Dendritic cell treated with granulocyte-macrophage colony-stimulating factor and Interleukin-4, amounts not matched to agents 40 ng/mL and 50 ng/mL, for 4 days (primary cell): ENCODE data around the gene RSPH6A.
A peak's percentile ranks its signal among the peaks of the same experiment; 100 is the strongest.

Experiments used
- H3K27ac Mint-ChIP-seq: one replicate; pipeline ENCODE4 v1.8.0; 2022; ENCODE audit warnings: mild to moderate bottlenecking, mixed read lengths
- H3K27me3 Mint-ChIP-seq: one replicate; pipeline ENCODE4 v1.8.0; 2022; ENCODE audit warnings: mild to moderate bottlenecking, mixed read lengths
- H3K36me3 Mint-ChIP-seq: one replicate; pipeline ENCODE4 v1.8.0; 2022; ENCODE audit warnings: low read depth, mixed read lengths
- H3K4me1 Mint-ChIP-seq: one replicate; pipeline ENCODE4 v1.8.0; 2022; ENCODE audit warnings: low read depth, mixed read lengths
- H3K4me3 Mint-ChIP-seq: one replicate; pipeline ENCODE4 v1.8.0; 2022; ENCODE audit warnings: mild to moderate bottlenecking, moderate library complexity, mixed read lengths
- H3K9me3 Mint-ChIP-seq: one replicate; pipeline ENCODE4 v1.8.0; 2022; ENCODE audit warnings: mixed read lengths
- intact Hi-C: fragments of 100-400 bp; cut with micrococcal nuclease; formaldehyde crosslinking; loops from one replicate; pipeline ENCODE4 v1.15.0; 2022

The RSPH6A gene

DNA sequence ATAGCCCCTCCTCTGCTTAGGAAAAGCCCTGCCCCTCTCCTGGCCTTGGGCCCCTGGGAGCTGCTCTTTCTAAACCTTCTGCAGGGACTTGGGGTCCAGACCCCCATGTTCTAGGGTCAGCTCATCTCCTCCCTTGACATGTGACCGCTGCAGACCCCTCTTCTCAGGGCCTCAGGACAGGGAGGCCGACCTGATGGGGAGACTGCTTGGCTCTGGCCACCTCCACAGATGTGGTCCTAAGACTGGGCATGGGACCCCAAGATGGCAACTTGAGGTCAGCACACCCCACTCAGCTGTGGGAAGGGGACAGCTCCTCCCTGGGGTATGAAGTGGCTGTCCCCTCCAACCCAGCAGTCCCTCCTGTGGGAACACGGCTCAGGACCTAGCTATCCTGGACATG is 42.2 kb downstream of the RSPH6A start:
- no peak overlapping the region for H3K4me3 Mint-ChIP-seq
- peaks cover 72% of the 10 kb centered on the region for H3K36me3 Mint-ChIP-seq
- H3K9me3 Mint-ChIP-seq = no peaks in the 10 kb centered on the region
- H3K27ac Mint-ChIP-seq = no peak overlapping the region
- peaks cover 37% of the 10 kb centered on the region for H3K4me1 Mint-ChIP-seq
- peaks cover 91% of the 10 kb centered on the region for H3K27me3 Mint-ChIP-seq
- intact Hi-C loops = no loop called here

DNA sequence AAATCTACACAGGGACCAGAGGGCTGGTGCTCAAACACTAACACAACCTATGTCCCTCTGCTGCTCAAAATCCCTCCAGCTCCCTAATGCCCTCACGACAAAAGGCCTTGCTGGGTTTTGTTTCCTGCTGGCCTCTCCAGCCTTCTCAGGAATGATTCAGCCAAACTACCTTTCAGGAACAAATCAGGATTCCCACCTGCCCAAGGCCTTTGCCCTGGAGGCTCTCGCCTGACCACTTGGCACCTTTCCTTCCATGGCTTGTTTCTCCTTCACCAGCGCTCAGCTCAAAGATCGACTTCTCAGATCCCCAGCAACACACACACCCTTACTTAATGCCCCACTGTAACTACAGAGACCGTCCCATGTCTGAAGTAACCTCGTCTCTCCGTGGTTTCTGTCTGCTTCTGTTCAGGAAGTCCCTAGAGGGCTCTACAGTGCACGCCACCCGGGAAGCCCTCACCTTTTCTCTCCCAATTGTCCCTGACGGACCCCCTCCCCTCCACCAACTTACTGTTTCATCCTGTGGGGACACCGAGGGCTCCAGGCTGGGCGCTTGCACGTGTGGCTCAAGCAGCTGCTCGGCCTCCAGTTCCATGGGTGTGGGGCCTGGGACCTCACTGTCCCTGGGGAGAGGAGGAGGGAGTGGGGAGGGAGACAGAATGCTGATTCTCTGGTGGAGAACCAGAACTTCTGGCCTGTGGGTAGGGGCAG is 42.8 kb downstream of the RSPH6A start:
- H3K4me3 Mint-ChIP-seq = no peak overlapping the region
- H3K27ac Mint-ChIP-seq = no peak overlapping the region
- peaks cover 66% of the 10 kb centered on the region for H3K36me3 Mint-ChIP-seq
- H3K9me3 Mint-ChIP-seq = no peaks in the 10 kb centered on the region
- intact Hi-C loops = no loop called here
- peaks cover 91% of the 10 kb centered on the region for H3K27me3 Mint-ChIP-seq
- peaks cover 43% of the 10 kb centered on the region for H3K4me1 Mint-ChIP-seq

DNA sequence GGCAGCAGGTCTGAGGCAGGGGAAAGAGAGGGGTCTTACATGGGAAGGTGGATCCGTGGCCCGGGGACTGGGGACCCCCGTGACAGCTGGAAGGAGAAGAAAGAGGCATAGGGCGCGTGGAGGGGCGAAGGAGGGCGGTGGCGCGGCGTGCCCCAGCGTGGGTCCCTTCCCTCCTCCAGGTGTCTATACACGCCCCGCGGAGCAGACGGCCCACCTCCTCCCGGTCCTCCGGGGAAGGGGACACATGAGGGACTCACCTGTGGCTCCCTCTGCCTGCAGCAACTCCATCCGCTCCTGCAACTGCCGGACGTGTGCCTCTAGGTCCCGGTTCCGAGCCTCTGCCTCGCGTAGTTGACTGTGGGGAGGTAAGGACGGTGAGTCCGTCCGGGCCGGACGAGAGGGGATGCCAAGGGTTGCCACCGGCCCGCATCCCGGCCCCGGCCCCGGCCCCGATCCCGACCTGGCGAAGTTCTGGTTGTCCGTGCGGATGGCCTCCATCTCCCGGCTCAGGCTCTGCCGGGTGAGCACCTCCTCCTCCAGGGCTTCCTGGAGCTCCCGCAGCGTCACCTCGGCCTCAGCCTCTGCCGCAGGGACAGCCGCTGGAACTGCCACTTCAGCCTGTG is 43.7 kb downstream of the RSPH6A start:
- Mint-ChIP-seq H3K27me3 (peaks cover 89% of the 10 kb centered on the region), H3K4me1 (peaks cover 46% of the 10 kb centered on the region), H3K4me3 (no peak overlapping the region), H3K27ac (no peak overlapping the region), H3K36me3 (peaks cover 57% of the 10 kb centered on the region), H3K9me3 (no peaks in the 10 kb centered on the region)
- intact Hi-C loops = no loop called here

DNA sequence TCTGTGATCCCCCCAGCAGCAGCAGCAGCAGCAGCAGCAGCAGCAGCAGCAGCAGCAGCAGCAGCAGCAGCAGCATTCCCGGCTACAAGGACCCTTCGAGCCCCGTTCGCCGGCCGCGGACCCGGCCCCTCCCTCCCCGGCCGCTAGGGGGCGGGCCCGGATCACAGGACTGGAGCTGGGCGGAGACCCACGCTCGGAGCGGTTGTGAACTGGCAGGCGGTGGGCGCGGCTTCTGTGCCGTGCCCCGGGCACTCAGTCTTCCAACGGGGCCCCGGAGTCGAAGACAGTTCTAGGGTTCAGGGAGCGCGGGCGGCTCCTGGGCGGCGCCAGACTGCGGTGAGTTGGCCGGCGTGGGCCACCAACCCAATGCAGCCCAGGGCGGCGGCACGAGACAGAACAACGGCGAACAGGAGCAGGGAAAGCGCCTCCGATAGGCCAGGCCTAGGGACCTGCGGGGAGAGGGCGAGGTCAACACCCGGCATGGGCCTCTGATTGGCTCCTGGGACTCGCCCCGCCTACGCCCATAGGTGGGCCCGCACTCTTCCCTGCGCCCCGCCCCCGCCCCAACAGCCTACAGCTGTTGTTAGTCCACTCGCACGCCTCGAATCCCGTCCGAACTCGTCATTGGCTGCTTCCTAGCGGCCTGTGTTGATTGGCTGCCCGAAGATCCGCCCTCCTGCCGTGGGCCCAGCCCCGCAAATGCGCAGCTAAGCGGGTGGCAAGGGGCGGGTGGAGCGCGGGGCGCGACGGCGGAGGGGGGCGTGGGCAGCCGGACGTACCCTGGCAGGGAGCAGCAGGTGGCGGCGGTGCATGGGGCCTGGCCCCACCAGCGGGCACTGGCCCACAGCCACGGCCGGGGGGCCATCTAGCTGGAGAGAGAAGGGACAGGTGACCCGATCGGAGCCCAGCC is 44.7 kb downstream of the RSPH6A start:
- Mint-ChIP-seq H3K27me3 (peaks cover 90% of the 10 kb centered on the region), H3K4me1 (peaks cover 46% of the 10 kb centered on the region), H3K9me3 (no peaks in the 10 kb centered on the region), H3K36me3 (peaks cover 53% of the 10 kb centered on the region), H3K4me3 (peak overlapping the region; percentile 90), H3K27ac (peak overlapping the region; percentile 88)
- intact Hi-C loops = loop anchor here (1.0 kb wide), 2 partner anchors 9 to 29 kb away; no protein-coding TSS in a partner anchor

DNA sequence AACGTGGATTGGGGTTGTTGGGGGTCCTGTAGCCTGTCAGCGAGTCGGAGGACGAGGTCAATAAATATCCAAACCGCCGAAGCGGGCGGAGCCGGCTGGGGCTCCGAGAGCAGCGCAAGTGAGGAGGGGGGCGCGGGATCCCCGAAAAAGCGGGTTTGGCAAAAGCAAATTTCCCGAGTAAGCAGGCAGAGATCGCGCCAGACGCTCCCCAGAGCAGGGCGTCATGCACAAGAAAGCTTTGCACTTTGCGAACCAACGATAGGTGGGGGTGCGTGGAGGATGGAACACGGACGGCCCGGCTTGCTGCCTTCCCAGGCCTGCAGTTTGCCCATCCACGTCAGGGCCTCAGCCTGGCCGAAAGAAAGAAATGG is 45.3 kb downstream of the RSPH6A start:
- intact Hi-C loops = loop anchor here (1.0 kb wide), 2 partner anchors 9 to 29 kb away; no protein-coding TSS in a partner anchor
- H3K27me3 Mint-ChIP-seq = peaks cover 90% of the 10 kb centered on the region
- peaks cover 48% of the 10 kb centered on the region for H3K36me3 Mint-ChIP-seq
- no peaks in the 10 kb centered on the region for H3K9me3 Mint-ChIP-seq
- H3K4me1 Mint-ChIP-seq = peaks cover 46% of the 10 kb centered on the region
- H3K27ac Mint-ChIP-seq = peak overlapping the region; percentile 88
- peak overlapping the region; percentile 90 for H3K4me3 Mint-ChIP-seq

DNA sequence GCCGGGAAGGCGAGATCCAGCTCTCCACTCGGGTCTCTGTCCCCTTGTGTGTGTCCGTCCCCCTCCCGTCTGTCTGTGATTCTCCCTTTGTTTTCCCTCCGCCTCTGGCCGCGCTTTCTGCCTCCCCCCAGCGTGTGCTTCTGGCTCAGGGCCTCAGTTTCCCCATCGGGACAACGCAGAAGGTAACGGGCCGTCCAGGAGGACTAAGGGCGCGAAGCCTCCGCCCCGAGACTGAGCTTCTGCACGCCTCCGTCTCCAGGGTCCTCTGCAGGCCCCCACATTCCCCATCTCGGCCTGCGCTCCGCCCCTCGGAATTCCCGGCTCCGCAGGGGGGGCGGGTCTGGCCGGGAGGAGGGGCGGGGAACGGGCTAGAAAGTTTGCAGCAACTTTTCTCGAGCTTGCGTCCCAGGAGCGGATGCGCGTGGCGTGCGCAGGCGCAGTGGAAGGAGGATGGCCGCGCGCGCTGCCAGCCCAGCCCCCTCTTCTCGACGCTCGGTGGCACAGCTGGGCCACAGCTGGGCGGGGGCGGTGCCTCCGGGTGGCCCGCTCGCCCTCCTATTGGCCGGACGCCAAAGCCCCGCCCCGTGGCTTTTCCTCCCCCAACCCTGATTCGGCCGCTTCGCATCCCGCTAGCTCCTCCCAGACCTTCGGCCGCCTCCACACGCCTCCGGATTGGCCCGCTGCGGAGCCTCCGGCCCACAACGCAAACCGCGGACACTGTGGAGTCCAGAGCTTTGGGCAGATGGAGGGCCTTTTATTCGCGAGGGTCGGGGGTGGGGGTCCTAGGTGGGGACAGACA is 45.9 kb downstream of the RSPH6A start, which contains the start of gene SIX5:
TSS of gene SIX5 (minus strand) at position 269 of the 799 bp plus-strand sequence. CDS start 408 bp downstream, outside the sequence.
- H3K27ac Mint-ChIP-seq = peak within 1 kb of the TSS; percentile 88
- H3K36me3 Mint-ChIP-seq = peaks cover 42% of the 10 kb centered on the region
- H3K4me3 Mint-ChIP-seq = peak within 1 kb of the TSS; percentile 90
- intact Hi-C loops = no loop called here
- no peaks in the 10 kb centered on the region for H3K9me3 Mint-ChIP-seq
- peaks cover 46% of the 10 kb centered on the region for H3K4me1 Mint-ChIP-seq
- peaks cover 90% of the 10 kb centered on the region for H3K27me3 Mint-ChIP-seq

DNA sequence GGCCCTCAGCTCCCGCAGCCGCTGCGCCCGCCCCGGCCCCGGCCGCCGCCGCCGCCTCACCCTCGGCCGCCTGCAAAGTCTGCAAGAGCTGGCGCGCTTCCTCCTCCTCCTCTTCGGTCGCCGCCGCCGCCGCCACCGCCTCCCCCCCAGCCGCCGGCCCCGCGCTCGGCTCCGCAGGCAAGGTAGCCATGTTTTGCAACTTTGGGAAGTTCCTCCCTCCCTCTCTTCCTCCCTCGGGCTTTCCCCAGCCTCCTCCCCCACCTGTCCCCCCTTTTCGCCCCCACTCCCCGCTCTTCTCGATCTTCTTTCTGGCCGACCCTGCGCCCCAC is 46.5 kb downstream of the RSPH6A start:
- Mint-ChIP-seq H3K27ac (peak overlapping the region; percentile 88), H3K4me1 (peaks cover 46% of the 10 kb centered on the region), H3K36me3 (peaks cover 42% of the 10 kb centered on the region), H3K27me3 (peaks cover 90% of the 10 kb centered on the region), H3K4me3 (peak overlapping the region; percentile 90), H3K9me3 (no peaks in the 10 kb centered on the region)
- intact Hi-C loops = no loop called here

DNA sequence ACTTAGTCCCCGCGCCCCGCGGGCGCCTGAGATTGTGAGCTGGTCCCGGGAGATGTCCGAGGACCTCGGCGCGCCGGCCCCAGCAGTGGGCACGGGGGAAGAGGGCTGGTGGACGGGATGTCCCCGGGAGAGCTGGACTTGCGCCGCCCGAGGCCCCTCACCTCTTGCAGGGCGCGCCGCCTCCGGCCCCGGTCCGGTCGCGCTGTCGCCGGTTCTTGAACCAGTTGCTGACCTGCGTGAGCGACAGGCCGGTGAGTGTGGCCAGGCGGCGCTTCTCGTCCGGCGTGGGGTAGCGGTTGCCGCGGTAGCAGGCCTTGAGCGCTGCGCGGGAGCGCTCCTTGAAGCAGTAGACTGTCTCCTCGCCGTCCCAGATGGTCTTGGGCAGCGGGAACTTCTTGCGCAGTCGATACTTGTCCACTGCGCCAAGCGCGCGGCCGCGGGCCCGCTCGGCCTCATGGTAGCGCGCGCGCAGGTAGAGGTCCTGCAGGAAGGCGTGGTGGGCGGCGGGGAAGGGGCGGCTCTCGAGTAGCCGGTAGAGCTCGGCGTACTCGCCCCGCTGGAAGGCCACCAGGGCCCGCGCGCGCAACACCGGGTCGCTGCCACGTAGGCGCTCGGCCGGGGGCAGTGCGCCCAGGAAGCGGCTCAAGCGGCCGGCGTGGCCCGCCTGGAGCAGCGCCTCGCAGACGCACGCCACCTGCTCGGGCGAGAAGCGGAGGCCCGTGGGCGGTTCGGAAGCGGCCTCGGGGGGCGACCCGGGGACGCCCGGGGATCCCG is 47.0 kb downstream of the RSPH6A start:
- Mint-ChIP-seq H3K4me1 (peaks cover 46% of the 10 kb centered on the region), H3K36me3 (peaks cover 37% of the 10 kb centered on the region), H3K27me3 (peaks cover 90% of the 10 kb centered on the region), H3K9me3 (no peaks in the 10 kb centered on the region), H3K27ac (peak overlapping the region; percentile 88), H3K4me3 (peak overlapping the region; percentile 78)
- intact Hi-C loops = no loop called here

DNA sequence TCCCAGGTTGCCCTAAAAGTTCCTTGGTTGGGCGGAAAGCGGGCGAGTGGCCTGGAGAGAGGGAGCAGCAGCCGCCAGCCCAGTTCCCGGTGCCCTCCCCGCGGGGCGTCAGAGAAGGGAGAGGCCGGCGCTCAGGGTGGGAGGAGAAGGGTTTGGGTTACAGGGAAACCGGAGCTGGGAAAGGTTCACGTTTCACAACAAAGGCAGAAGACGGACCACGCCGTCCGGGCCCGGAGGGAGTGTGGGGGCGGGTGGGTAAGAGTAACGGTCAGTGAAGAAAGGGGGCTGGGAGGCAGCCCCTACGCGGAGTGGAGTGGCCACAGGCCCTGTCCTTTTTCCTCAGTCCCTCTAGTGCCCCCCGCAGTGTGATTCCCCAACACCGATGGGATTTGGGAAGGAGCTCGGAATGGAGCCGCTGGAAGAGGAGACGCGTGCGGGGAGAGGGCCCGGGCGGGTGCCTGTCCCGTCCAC is 47.7 kb downstream of the RSPH6A start:
- Mint-ChIP-seq H3K9me3 (no peaks in the 10 kb centered on the region), H3K36me3 (peaks cover 31% of the 10 kb centered on the region), H3K4me1 (peaks cover 44% of the 10 kb centered on the region), H3K27ac (no peak overlapping the region), H3K27me3 (peaks cover 90% of the 10 kb centered on the region), H3K4me3 (peak overlapping the region; percentile 78)
- intact Hi-C loops = no loop called here

DNA sequence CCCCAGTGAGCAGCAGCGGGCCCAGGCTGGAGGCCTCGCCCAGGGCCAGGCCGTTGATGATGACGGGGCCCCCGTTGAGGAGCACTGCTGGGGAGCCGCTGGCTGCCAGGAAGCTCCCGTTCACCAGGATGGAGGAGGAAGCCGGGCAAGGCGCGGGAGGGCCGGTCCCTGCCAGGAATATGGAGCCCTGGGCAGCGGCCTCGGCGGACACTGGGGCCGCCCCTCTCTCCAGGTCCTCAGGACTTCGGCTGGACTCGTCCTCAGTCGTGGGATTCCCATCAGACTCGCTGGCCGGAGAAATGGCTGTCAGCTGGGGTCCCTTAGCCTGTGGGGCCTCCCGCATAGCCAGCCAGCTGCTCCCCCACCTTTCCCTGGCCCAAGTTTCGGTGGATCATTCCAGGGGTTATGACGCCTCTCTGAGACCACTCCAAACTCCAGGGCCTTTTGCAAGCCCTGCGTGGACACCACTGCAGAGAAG is 48.2 kb downstream of the RSPH6A start:
- Mint-ChIP-seq H3K27me3 (peaks cover 90% of the 10 kb centered on the region), H3K4me3 (peak overlapping the region; percentile 78), H3K9me3 (no peaks in the 10 kb centered on the region), H3K27ac (no peak overlapping the region), H3K4me1 (peaks cover 39% of the 10 kb centered on the region), H3K36me3 (peaks cover 25% of the 10 kb centered on the region)
- intact Hi-C loops = no loop called here

DNA sequence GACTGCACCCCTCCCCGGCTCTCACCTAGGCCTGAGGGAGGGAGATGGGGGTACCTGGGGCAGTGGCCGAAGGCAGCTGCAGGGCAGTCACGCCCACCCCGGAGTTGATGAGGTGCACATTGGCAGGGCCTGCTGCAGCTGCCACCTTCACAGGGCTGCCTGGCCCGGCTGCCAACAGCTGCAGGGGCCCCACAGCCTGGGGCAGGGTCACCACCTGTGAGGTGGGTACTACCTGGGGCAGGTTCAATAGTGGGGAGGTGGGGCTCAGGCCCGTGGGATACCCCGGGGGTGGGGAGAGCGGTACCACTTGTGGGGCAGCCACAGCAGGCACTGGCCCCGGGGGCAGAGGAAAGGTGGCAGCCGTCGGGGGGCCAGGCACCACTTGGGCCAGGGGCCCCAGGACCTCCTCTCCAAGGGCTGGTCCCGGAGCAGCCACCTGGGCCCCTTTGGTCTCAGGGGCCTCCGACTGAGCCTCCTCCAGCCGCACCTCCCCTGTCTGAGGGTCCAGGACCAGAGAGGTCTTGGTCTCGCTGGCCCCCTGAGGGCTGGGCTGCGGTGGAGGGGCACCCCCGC is 48.7 kb downstream of the RSPH6A start:
- Mint-ChIP-seq H3K4me3 (no peak overlapping the region), H3K9me3 (no peaks in the 10 kb centered on the region), H3K27me3 (peaks cover 90% of the 10 kb centered on the region), H3K4me1 (peaks cover 36% of the 10 kb centered on the region), H3K36me3 (peaks cover 20% of the 10 kb centered on the region), H3K27ac (no peak overlapping the region)
- intact Hi-C loops = no loop called here

DNA sequence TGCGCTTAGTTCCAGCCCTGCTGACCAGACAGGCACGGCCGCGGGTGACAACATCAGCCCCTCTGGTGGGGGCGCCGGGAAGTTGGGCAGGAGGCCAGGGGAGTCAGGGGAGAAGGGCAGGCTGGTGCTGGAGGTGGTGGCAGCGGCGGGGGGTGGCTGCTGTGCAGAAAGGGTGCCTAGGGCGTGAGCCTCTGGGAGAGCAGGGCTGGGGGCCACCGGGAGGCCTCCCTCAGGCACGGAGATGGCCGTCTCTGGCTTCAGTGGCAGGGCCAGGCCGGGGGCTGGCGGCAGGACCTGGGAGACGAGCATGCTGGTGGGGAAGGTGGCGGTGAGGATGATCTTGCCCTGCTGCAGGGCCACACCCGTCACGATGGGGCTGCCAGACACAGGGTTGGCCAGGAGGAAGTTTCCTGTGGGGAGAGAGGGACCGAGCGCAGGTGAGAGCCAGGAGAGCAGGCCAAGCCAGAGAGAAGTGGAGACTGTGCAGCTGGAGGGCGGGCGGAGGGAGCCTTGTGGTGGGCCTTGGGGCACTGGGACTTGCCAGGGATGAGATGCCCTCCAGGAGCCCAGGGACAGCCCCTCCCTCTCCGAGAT is 49.3 kb downstream of the RSPH6A start:
- Mint-ChIP-seq H3K9me3 (no peaks in the 10 kb centered on the region), H3K4me1 (peaks cover 31% of the 10 kb centered on the region), H3K4me3 (no peak overlapping the region), H3K36me3 (peaks cover 14% of the 10 kb centered on the region), H3K27me3 (peaks cover 85% of the 10 kb centered on the region), H3K27ac (no peak overlapping the region)
- intact Hi-C loops = no loop called here
